Peyer's patch (tissue), 4 donors: Measurements from ENCODE around the gene VAMP8. TPM values are rescaled to one million over a fixed set of nuclear protein-coding genes. Genes with fewer than 3 reads are reported as not detected.
"Not testable (repeated sequence)": the region's sequence is repeated elsewhere in the genome, so short reads cannot be mapped to it uniquely, and the experiment has no call there.

ENCODE experiments used
- DNase-seq, 3 donors: peaks; one replicate each; pipeline ENCODE4 v3.0.0-alpha.2; 2017 to 2019
- H3K27ac ChIP-seq, 4 donors: fragments of 200-600 bp; sonication (generic); one replicate each; pipeline ENCODE4 v1.5.1; 2016 to 2019
- H3K27me3 ChIP-seq, 2 donors: fragments of 200-600 bp; sonication (generic); one replicate each; pipeline ENCODE4 v1.5.1; 2019
- H3K36me3 ChIP-seq, 3 donors: fragments of 200-600 bp; sonication (generic); one replicate each; pipeline ENCODE4 v1.5.1; 2016 to 2019
- H3K4me1 ChIP-seq, 4 donors: fragments of 200-600 bp; sonication (generic); one replicate each; pipeline ENCODE4 v1.5.1; 2016 to 2019
- H3K4me3 ChIP-seq, 4 donors: fragments of 200-600 bp; sonication (generic); 1 replicate in 3 of 4; 2 replicates in 1 of 4; pipeline ENCODE4 v1.5.1; 2016 to 2019; ENCODE audit warnings: mild to moderate bottlenecking in 1 of 4
- H3K9me3 ChIP-seq, 4 donors: fragments of 200-600 bp; sonication (generic); one replicate each; pipeline ENCODE4 v1.5.1; 2016 to 2019; ENCODE audit warnings: mild to moderate bottlenecking in 1 of 4
- CTCF ChIP-seq, 6 experiments: fragments of 450-650 bp in 4 of 6; fragments of 200-600 bp in 2 of 6; sonication (generic) in 1 of 6; IDR thresholded peaks; one replicate each; pipeline ENCODE4 v1.5.1; 2017 to 2019; ENCODE audit warnings: antibody characterized with exemption in 6 of 6, mild to moderate bottlenecking in 3 of 6, moderate library complexity in 1 of 6
- POLR2A ChIP-seq, 2 donors: fragments of 450-650 bp; IDR thresholded peaks; one replicate each; pipeline ENCODE4 v1.5.1; 2017; ENCODE audit warnings: antibody characterized with exemption in 2 of 2, mild to moderate bottlenecking in 2 of 2, moderate library complexity in 2 of 2
- total RNA-seq, 4 donors: library from RNA; depleted of rRNA; stranded (reverse); fragments of >200 nt; gene quantifications; one replicate each; pipeline ENCODE4 v1.1.0, GENCODE V29; 2016

VAMP8 gene
- total RNA-seq, 4 donors from 2014 or later = 75.1 to 189 (median 112) TPM

- H3K27me3 ChIP-seq = no peaks in the 10 kb centered on the region
- DNase-seq = no peak
- H3K9me3 ChIP-seq = no peaks in the 10 kb centered on the region
- H3K4me3 ChIP-seq = no peak overlapping the region
- no peak overlapping the region for H3K27ac ChIP-seq
- no peak for TF ChIP-seq POLR2A (IDR thresholded peaks at IDR 0.05)
- TF ChIP-seq CTCF (IDR thresholded peaks at IDR 0.05) = no peak
- peaks cover 0 to 54% (median 0%) of the 10 kb centered on the region in 3 donors for H3K36me3 ChIP-seq
- H3K4me1 ChIP-seq = peaks cover 0 to 22% (median 0%) of the 10 kb centered on the region in 4 donors
Measured at GRCh38 chr2:85557130-85557529, 20.3 kb upstream of the VAMP8 start.

GRCh38 chr2:85558160-85558559, 19.2 kb upstream of the VAMP8 start:
- Histone ChIP-seq H3K9me3 (no peaks in the 10 kb centered on the region), H3K36me3 (peaks cover 0 to 43% (median 0%) of the 10 kb centered on the region in 3 donors), H3K27ac (no peak overlapping the region), H3K27me3 (no peaks in the 10 kb centered on the region), H3K4me3 (no peak overlapping the region), H3K4me1 (peaks cover 0 to 21% (median 0%) of the 10 kb centered on the region in 4 donors)
- TF ChIP-seq CTCF (IDR thresholded peaks at IDR 0.05) (no peak), POLR2A (IDR thresholded peaks at IDR 0.05) (no peak)
- no peak for DNase-seq

GRCh38 chr2:85560403-85560726, 17.0 kb upstream of the VAMP8 start:
- H3K27ac ChIP-seq, DNase-seq, H3K9me3 ChIP-seq, H3K27me3 ChIP-seq: not testable (repeated sequence)
- Histone ChIP-seq H3K36me3 (peaks cover 0 to 21% (median 0%) of the 10 kb centered on the region in 3 donors), H3K4me3 (peak overlapping the region in 3 of 4 donors; percentile 68 to 86 (median 85)), H3K4me1 (peaks cover 0 to 21% (median 0%) of the 10 kb centered on the region in 4 donors)

- no peaks in the 10 kb centered on the region for H3K9me3 ChIP-seq
- DNase-seq = peak in 1 of 3 donors; percentile 54
- peaks cover 0 to 21% (median 0%) of the 10 kb centered on the region in 4 donors for H3K4me1 ChIP-seq
- H3K27ac ChIP-seq = peak overlapping the region; percentile 81 to 86 (median 84)
- H3K4me3 ChIP-seq = peak overlapping the region; percentile 60 to 86 (median 76)
- no peaks in the 10 kb centered on the region for H3K27me3 ChIP-seq
- peaks cover 0 to 20% (median 0%) of the 10 kb centered on the region in 3 donors for H3K36me3 ChIP-seq
- TF ChIP-seq CTCF (IDR thresholded peaks at IDR 0.05) = no peak
- no peak for TF ChIP-seq POLR2A (IDR thresholded peaks at IDR 0.05)
Measured at GRCh38 chr2:85560812-85561279, 16.5 kb upstream of the VAMP8 start.

GRCh38 chr2:85561280-85562212, 15.8 kb upstream of the VAMP8 start, which contains the start of gene GGCX:
GGCX (minus strand) TSS chr2:85561493; CDS start chr2:85561428, 65 bp downstream.
- peak; percentile 94 to 98 (median 98) for DNase-seq
- H3K9me3 ChIP-seq = no peaks in the 10 kb centered on the region
- peak within 1 kb of the TSS; percentile 60 to 86 (median 76) for H3K4me3 ChIP-seq
- peaks cover 0 to 19% (median 0%) of the 10 kb centered on the region in 3 donors for H3K36me3 ChIP-seq
- peak; percentile 84 to 93 for TF ChIP-seq POLR2A (IDR thresholded peaks at IDR 0.05)
- peak in 4 of 6 experiments; percentile 24 to 48 (median 32) for TF ChIP-seq CTCF (IDR thresholded peaks at IDR 0.05)
- peaks cover 0 to 21% (median 0%) of the 10 kb centered on the region in 4 donors for H3K4me1 ChIP-seq
- no peaks in the 10 kb centered on the region for H3K27me3 ChIP-seq
- H3K27ac ChIP-seq = peak within 1 kb of the TSS; percentile 81 to 86 (median 84)

- Histone ChIP-seq H3K27ac (no peak overlapping the region), H3K9me3 (no peaks in the 10 kb centered on the region), H3K4me3 (no peak overlapping the region), H3K36me3 (no peaks in the 10 kb centered on the region), H3K27me3 (no peaks in the 10 kb centered on the region), H3K4me1 (peaks cover 0 to 21% (median 0%) of the 10 kb centered on the region in 4 donors)
- DNase-seq = no peak
- no peak for TF ChIP-seq POLR2A (IDR thresholded peaks at IDR 0.05)
- no peak for TF ChIP-seq CTCF (IDR thresholded peaks at IDR 0.05)
Measured at GRCh38 chr2:85564144-85564563, 13.2 kb upstream of the VAMP8 start.
